Kasumi-1 (cell line): Measurements from ENCODE around the gene CFAP410.
"Not testable (repeated sequence)": the region's sequence is repeated elsewhere in the genome, so short reads cannot be mapped to it uniquely, and the experiment has no call there.

Experiments
- DNase-seq, 2 experiments: peaks; one replicate each; lab custom pipeline; 2025; lab: John Stamatoyannopoulos, UW

The CFAP410 gene

GRCh38 chr21:44285138-44285992 lies 53.8 kb downstream of the CFAP410 start, which contains the start of gene AIRE:
Gene AIRE (plus strand): TSS chr21:44285876. CDS start chr21:44286007, 131 bp downstream.
- DNase-seq: no peak

GRCh38 chr21:44283948-44284347 lies 55.2 kb downstream of the CFAP410 start:
- DNase-seq: no peak

- not testable (repeated sequence) for DNase-seq
These were observed 55.9 kb downstream of the CFAP410 start for GRCh38 chr21:44283211-44283785.

GRCh38 chr21:44282370-44282769 lies 56.8 kb downstream of the CFAP410 start:
- DNase-seq: no peak

- no peak for DNase-seq
These were observed 57.4 kb downstream of the CFAP410 start for GRCh38 chr21:44281801-44282200.

- DNase-seq: no peak
These were observed 59.6 kb downstream of the CFAP410 start for GRCh38 chr21:44279354-44280260.
